ENCODE results near the gene PLCG1.
"Not testable (repeated sequence)": the region's sequence is repeated elsewhere in the genome, so short reads cannot be mapped to it uniquely, and the experiment has no call there.

The PLCG1 gene

GRCh38 chr20:41125530-41126457 lies 11.5 kb upstream of the PLCG1 start:
- DNase-seq, result no peak

GRCh38 chr20:41126719-41127118 lies 10.6 kb upstream of the PLCG1 start:
- no peak for DNase-seq

GRCh38 chr20:41128317-41128716 lies 9.0 kb upstream of the PLCG1 start:
- DNase-seq, result not testable (repeated sequence)

GRCh38 chr20:41131594-41132387 lies 5.6 kb upstream of the PLCG1 start:
- no peak for DNase-seq

GRCh38 chr20:41132388-41132775 lies 5.0 kb upstream of the PLCG1 start:
- not testable (repeated sequence) for DNase-seq

GRCh38 chr20:41133709-41134361 lies 3.5 kb upstream of the PLCG1 start:
- DNase-seq, result peak in 1 of 4 experiments; percentile 27

GRCh38 chr20:41134362-41135186 lies 2.8 kb upstream of the PLCG1 start:
- DNase-seq, result no peak

GRCh38 chr20:41135187-41135887 lies 2.0 kb upstream of the PLCG1 start:
- DNase-seq, result peak in 3 of 4 experiments; percentile 13 to 60 (median 43)

GRCh38 chr20:41135888-41136679 lies 1.3 kb upstream of the PLCG1 start:
- DNase-seq, result no peak

GRCh38 chr20:41137614-41138474 lies 501 bp downstream of the PLCG1 start:
- peak in 3 of 4 experiments; percentile 39 to 62 (median 48) for DNase-seq

GRCh38 chr20:41138475-41139226 lies 1.3 kb downstream of the PLCG1 start:
- DNase-seq, result peak in 1 of 4 experiments; percentile 25

GRCh38 chr20:41139227-41140093 lies 2.1 kb downstream of the PLCG1 start:
- DNase-seq, result no peak

- DNase-seq, result no peak
These were observed 3.1 kb downstream of the PLCG1 start for GRCh38 chr20:41140226-41141133.

- DNase-seq, result no peak
These were observed 3.9 kb downstream of the PLCG1 start for GRCh38 chr20:41141153-41141815.

- DNase-seq, result no peak
These were observed 4.9 kb downstream of the PLCG1 start for GRCh38 chr20:41142245-41142644.

GRCh38 chr20:41142919-41143318 lies 5.6 kb downstream of the PLCG1 start:
- peak in 1 of 4 experiments; percentile 15 for DNase-seq

Data from activated naive CD4-positive, alpha-beta T cell (primary cell).